ENCODE results near the gene SH3GLB1. TPM values are rescaled to one million over a fixed set of nuclear protein-coding genes. Genes with fewer than 3 reads are reported as not detected.
A peak's percentile ranks its signal among the peaks of the same experiment; 100 is the strongest.
"Not testable (repeated sequence)": the region's sequence is repeated elsewhere in the genome, so short reads cannot be mapped to it uniquely, and the experiment has no call there.

The SH3GLB1 gene
- polyA plus RNA-seq (ENCODE audit: insufficient read length) = 167 TPM

DNA sequence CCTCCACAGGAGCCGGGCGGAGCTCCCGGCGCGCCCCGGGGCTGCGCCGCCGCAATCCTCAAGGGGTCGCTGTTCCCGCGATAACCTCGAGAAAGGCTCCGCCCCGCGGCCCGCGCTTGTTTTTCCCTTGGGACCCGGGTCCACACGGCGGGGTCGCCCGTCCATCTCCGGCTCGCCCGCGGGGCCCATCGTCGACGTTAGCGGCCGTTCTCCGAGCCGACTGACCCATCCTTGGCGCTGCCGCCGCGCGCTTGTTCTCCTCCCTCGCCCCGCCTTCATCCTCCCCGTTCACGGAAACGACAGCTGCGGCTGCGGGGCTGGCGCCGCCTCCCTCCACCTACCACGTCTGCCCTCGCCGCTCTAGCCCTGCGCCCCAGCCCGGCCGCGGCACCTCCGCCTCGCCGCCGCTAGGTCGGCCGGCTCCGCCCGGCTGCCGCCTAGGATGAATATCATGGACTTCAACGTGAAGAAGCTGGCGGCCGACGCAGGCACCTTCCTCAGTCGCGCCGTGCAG is at the start of gene SH3GLB1:
SH3GLB1 (plus strand) TSS at position 119 of the 514 bp plus-strand sequence; CDS start at position 443, 324 bp downstream.
- peak; percentile 94 for DNase-seq

DNA sequence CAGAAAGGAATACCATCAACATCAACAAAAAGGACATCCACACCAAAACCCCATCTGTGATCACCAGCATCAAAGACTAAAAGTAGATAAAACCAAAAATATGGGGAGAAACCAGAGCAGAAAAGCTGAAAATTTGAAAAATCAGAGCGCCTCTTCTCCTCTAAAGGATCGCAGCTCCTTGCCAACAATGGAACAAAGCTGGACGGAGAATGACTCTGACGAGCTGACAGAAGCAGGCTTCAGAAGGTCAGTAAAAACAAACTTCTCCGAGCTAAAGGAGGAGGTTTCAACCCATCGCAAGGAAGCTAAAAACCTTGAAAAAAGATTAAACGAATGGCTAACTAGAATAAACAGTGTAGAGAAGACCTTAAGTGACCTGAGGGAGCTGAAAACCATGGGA is 46.0 kb upstream of the SH3GLB1 start:
- not testable (repeated sequence) for DNase-seq

DNA sequence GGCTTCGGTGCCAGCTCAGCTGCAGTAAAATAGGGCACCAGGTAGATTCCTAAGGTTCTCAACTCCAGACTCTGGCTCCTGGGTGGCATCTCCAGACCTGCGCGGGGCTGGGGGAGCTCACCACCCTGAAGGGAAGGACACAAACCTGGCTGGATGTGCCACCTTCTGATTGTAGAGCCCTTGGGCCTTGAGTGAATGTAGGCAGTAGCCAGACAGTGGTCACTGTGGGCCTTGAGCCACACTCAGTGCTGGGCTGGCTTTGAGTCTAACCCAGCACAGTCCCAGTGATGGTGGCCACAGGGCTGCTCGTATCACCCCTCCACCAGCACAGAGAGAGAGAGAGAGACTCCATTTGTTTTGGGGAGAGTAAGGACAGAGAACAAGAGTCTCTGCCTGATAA is 38.0 kb upstream of the SH3GLB1 start:
- DNase-seq = no peak

- no peak for DNase-seq
These were observed 16.8 kb upstream of the SH3GLB1 start for GRCh38 chr1:86687595-86687994.

GRCh38 chr1:86692641-86693040 is 11.7 kb upstream of the SH3GLB1 start:
- DNase-seq = no peak

DNA sequence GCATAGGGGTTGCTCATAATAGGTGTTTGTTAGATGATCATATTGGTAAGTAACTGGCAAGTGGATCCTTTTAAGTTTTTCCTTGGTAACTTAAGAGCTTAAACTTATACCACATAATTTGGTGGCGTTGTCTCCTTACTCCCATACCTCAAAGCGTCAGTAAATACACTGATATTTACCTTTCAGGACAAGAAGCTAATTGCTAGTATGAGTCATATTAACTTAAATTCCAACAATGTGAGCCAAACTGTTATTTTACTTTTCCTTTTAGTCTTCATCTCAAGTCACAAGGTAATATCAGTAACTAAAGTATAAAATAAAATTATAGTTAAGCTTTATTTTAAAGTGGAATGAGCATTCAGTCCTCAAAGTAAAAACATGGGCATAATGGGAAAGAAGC is 9.0 kb upstream of the SH3GLB1 start:
- DNase-seq = no peak

GRCh38 chr1:86696522-86696921 is 7.9 kb upstream of the SH3GLB1 start:
- no peak for DNase-seq

DNA sequence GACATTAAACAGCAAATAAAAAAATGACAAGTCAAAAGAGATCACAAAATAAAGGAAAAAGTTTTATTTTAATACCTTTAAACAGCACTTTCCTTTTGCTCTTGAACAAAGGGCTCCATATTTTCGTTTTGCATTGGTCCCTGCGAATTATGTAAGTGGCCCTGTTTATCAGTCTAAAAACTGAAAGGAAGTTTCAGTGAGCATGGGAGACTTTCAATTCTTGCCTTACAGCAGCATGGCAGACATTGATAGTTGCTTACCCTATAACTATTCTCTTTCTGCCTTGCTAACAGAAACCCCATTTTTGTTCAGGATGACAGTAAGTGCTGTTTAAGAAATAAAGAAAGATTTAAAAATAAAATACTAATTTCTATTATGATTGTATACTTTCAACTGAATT is 5.2 kb upstream of the SH3GLB1 start:
- no peak for DNase-seq

DNA sequence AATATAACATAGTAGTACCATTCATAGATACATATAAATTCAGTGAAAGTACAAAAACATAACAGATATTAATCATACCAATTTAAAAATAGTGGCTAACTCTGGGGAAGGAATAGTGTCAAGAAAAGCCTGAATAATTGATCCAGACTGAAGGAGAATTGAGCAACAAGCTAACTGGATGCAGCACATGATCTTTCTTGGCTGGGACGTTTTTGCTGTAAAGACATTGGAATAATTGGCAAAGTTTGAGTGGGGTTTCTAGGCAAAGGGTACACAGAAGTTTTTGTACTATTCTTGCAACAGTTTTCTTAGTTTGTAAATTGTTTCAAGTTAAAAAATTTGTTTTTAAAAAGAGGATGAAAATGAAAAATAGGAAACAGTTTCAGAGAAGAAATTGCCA is 2.6 kb upstream of the SH3GLB1 start:
- no peak for DNase-seq

DNA sequence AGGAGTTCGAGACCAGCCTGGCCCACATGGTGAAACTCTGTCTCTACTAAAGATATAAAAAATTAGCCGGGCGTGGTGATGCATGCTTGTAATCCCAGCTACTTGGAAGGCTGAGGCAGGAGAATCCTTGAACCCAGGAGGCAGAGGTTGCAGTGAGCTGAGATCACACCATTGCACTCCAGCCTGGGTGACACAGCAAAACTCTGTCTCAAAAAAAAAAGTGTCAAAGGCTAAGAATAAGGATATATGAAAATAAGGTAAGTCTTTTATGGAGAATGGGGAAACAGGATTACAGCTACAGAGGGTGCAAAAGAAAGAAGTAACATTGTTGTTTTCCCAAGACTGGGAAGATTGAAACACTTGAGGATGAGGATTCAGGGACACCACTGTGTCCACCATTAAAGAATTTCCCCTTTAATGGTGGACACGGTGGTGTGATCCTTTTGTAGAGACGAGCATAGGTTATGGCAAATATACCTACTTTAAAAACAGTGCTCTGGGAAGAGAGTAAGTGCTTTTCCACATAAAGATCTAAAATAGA is 1.4 kb upstream of the SH3GLB1 start:
- not testable (repeated sequence) for DNase-seq

DNA sequence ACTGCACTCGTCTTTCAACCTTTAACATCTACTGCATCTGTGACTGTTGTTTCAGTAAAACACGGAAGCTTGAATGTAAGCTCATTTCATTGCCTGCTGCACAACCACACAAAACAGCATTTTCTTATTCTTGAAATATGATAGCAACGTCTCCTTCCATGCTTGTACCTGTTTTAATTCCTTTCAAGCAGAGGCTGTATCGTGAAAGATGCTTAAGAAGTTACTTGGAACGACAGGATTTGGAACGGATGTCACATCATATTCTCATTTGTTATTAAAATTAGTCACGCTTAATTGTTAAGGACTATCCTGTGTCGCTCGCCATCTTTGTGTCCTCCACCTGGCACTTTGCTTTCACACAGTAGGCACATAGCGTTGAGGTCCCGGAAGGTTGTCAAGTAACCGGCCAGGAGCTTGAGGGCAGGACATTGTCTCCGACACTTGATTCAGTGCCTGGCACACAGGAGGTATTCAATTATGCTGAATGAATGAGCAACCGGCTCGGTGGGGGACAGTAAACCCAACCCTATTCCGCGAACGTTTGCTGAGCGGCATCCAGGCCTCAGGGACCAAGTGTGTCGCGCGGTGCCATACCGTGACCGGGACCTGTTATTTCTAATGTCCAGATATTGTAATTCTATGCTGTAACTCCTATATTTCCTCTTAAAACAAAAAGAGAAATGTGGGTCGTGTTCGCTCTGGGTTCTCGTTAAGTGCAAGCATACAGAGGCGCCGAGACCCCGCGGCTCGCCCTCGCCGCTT is 499 bp upstream of the SH3GLB1 start:
- peak; percentile 22 for DNase-seq

DNA sequence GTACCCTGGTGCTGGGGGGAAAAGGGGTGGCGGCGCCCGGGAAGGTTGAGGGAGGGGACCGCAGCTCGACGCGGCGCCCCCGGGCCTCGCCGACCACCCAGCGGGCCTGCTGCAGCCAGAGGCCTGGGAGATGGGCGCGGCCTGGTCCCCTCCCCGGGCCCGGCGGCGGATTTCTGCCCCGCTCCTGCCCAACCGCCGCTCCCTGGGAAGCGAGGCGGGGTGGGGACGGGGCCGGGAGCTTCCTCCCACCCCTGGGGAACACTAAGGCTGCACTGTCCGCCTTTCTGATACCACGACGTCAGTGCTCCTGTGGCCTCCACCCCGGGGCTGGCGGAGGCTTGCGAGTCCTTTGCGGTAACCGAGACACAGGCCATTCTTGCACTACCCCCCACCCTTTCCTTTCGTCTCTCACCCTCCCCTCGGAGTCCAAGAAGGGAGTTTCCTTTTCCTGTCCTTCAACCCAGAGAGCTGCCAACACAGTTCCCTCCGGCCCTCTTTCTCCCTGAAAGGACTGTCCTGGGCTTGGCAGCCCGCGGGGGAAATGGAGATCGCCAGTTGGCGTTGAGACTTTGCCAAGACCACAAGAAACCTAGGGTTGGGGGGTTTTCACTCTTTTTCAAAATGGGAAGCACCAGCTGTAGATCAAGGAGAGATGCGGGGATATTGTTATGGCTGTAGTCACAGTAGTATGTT is 742 bp downstream of the SH3GLB1 start:
- DNase-seq = peak; percentile 71

DNA sequence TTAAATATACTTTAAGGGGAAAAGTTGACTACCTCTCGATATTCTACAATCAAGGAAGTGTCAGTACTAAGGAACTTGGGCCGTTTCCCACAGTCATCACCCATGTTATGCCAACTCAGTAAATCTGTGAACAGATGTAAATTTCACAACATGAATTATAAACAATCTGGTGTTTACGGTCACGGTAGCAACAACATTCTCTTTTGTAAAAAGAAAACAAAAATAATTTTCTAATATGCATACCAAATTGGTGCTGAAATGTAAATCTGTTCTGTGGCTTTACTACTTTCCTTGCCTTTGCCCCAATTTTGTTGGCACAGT is 1.2 kb downstream of the SH3GLB1 start:
- DNase-seq = no peak

DNA sequence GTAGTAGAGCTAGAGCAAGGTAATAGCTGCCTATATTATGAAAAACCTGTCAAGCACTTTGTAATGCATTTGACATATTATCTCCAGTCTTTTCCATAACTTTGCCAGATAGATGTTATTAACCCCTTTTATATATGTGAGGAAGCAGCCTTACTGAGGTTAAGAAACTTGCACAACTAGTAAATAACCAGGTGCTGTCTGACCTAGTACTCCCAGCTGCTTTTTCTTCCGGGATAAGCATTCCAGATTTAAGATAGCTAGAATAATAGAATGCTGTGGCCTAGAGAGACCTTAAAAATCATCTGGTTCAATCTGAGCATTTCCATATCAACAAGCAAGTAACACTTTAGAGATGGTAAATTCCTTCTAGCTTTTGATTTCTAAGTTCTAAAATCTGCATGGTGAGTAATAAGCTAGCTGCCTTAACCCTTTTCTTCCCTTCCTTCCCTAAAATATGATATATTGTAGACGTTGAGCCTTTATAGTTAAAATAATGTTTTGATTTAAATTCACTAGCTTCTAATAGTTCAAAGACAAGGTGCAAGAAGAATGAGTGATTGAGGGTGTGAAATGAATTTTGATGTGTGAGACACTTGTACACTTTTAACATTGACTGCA is 1.8 kb downstream of the SH3GLB1 start:
- no peak for DNase-seq

GRCh38 chr1:86708920-86709319 is 4.5 kb downstream of the SH3GLB1 start:
- no peak for DNase-seq

- no peak for DNase-seq
These were observed 7.9 kb downstream of the SH3GLB1 start for GRCh38 chr1:86712088-86712860.

DNA sequence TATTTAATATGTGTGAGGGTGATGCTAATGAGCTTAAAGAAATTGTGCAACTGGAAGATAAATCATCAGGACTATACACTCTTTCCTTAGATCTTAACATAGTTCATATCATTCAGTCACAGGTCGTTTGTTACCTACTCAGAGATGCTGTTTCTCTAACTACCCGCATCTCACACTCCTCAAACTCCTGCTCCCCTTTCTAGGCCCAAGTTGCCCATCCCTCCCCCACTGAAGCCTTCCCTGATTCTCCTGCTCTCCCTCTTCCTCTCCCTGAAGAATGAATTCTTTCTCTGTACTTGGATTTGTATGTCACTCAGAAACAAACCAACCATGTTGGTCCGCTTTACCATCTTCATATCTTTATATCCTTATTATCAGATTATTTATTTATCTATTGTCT is 9.1 kb downstream of the SH3GLB1 start:
- DNase-seq = no peak

DNA sequence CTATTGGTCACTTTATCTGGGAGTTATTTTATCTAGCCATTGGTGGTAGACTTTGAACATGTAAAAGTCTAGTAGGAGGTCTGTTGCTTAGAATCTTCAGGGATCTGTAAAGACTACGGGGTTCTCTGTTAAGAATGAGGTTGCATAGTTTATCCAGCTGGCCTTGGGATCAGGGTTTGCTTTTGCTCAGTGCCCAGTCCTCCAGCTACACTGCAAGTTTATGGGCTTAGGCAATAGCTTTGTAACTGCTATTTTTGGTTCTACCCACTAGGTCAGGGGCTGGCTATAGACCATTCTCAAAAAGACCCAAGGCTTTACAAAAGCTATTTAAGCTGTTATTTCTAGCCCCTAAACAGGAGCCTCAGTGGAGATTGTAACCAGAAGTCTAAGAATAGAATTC is 9.8 kb downstream of the SH3GLB1 start:
- no peak for DNase-seq

- no peak for DNase-seq
These were observed 10.3 kb downstream of the SH3GLB1 start for GRCh38 chr1:86714561-86715244.

DNA sequence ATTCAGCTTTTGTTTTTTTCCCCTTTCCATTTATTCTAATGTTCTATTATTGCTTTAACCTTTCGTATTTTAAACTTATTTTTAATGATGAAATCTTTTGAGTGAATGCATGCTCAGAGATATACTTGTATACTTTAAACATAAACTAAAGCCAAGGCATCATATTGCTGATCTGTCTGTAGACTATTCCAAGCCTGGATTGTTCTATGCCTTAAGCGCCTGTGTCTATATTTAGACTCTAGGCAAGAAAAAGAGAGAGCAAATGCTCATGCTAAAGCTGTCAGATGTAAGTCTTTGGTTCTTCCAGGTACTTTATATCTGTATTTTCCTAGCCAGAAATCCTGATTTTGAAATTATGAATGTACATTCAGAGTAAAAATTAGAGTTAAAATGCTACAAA is 14.4 kb downstream of the SH3GLB1 start:
- DNase-seq = no peak

DNA sequence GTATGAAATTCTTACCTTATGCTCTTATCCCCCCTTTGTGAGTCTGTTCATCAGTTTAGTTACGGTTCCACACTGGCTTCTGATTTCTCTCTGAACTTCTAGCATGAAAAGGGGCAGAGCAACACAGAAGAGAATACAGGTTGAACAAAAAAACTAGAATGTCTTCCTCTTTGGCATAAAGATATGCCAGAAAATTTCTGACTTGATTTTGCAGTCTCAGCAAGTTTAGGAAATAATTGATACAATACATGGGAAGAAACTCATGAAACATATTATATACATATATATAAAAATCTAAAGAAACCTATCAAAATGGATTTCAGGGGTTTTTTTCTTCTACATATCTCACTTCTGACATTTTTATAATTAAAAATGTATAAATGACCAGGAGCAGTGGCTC is 27.0 kb downstream of the SH3GLB1 start:
- no peak for DNase-seq

GRCh38 chr1:86733340-86733739 is 29.0 kb downstream of the SH3GLB1 start:
- no peak for DNase-seq
